Breast epithelium (tissue), 4 donors: ENCODE measurements around the gene KITLG. TPM values are rescaled to one million over a fixed set of nuclear protein-coding genes. Genes with fewer than 3 reads are reported as not detected.
A peak's percentile ranks its signal among the peaks of the same experiment; 100 is the strongest.
"Not testable (repeated sequence)": the region's sequence is repeated elsewhere in the genome, so short reads cannot be mapped to it uniquely, and the experiment has no call there.

Experiments used
- DNase-seq, 2 donors: peaks; one replicate each; pipeline ENCODE4 v3.0.0-alpha.2; 2019; ENCODE audit warnings: low spot score in 2 of 2
- H3K27ac ChIP-seq, 2 donors: fragments of 200-600 bp; sonication (generic) in 1 of 2; one replicate each; pipeline ENCODE4 v1.5.1; 2016 to 2019; ENCODE audit warnings: mild to moderate bottlenecking in 1 of 2
- H3K27me3 ChIP-seq, 2 donors: fragments of 200-600 bp; sonication (generic) in 1 of 2; one replicate each; pipeline versions ENCODE4 v1.5.1 to v1.6.0; 2017 to 2019; ENCODE audit warnings: control low read depth in 1 of 2, mild to moderate bottlenecking in 1 of 2
- H3K36me3 ChIP-seq: fragments of 200-600 bp; one replicate; pipeline ENCODE4 v1.5.1; 2019
- H3K4me1 ChIP-seq, 2 donors: fragments of 200-600 bp; sonication (generic); one replicate each; pipeline ENCODE4 v1.5.1; 2016 to 2019; ENCODE audit warnings: control low read depth in 1 of 2
- H3K4me3 ChIP-seq, 3 donors: fragments of 200-600 bp; sonication (generic); 1 replicate in 2 of 3; 2 replicates in 1 of 3; pipeline ENCODE4 v1.5.1; 2016 to 2019; ENCODE audit warnings: mild to moderate bottlenecking in 3 of 3, moderate library complexity in 2 of 3
- H3K9me3 ChIP-seq, 2 donors: fragments of 200-600 bp; sonication (generic) in 1 of 2; one replicate each; pipeline ENCODE4 v1.5.1; 2016 to 2019; ENCODE audit warnings: control low read depth in 1 of 2
- CTCF ChIP-seq, 3 donors: fragments of 450-650 bp; IDR thresholded peaks; one replicate each; pipeline ENCODE4 v1.5.1; 2016 to 2017; ENCODE audit warnings: antibody characterized with exemption in 3 of 3, mild to moderate bottlenecking in 3 of 3, moderate library complexity in 3 of 3
- POLR2A ChIP-seq: fragments of 450-650 bp; IDR thresholded peaks from one replicate; pipeline ENCODE4 v1.6.1; 2016; ENCODE audit warnings: antibody characterized with exemption, mild to moderate bottlenecking, moderate library complexity
- POLR2AphosphoS5 ChIP-seq, 3 donors: sonication (generic); formaldehyde crosslinking; IDR thresholded peaks; one replicate each; pipeline ENCODE4 v1.6.1; 2017; ENCODE audit warnings: antibody characterized with exemption in 3 of 3
- intact Hi-C: fragments of 100-400 bp; cut with DNase I; formaldehyde crosslinking; loops from one replicate; pipeline ENCODE4 v1.15.1; 2023; ENCODE audit warnings: low total_unique reads
- total RNA-seq, 3 donors: library from RNA; depleted of rRNA; stranded (reverse); fragments of >200 nt; gene quantifications; one replicate each; pipeline ENCODE4 v1.1.0, GENCODE V29; 2016

The KITLG gene
- total RNA-seq, 3 donors from 2014 or later = 18.4 to 31.8 (median 26.5) TPM

GRCh38 chr12:88472248-88472647, 108.0 kb downstream of the KITLG start:
- DNase-seq = no peak
- no peaks in the 10 kb centered on the region for H3K9me3 ChIP-seq
- H3K4me3 ChIP-seq = no peak overlapping the region
- TF ChIP-seq POLR2A (no peak), CTCF (IDR thresholded peaks at IDR 0.05) (no peak), POLR2AphosphoS5 (IDR thresholded peaks at IDR 0.05) (no peak)
- intact Hi-C loops = no loop called here
- H3K36me3 ChIP-seq = no peaks in the 10 kb centered on the region
- peak overlapping the region in 1 of 2 donors; percentile 43 for H3K27ac ChIP-seq
- peaks cover 0 to 3% of the 10 kb centered on the region in 2 donors for H3K4me1 ChIP-seq
- no peaks in the 10 kb centered on the region for H3K27me3 ChIP-seq

DNA sequence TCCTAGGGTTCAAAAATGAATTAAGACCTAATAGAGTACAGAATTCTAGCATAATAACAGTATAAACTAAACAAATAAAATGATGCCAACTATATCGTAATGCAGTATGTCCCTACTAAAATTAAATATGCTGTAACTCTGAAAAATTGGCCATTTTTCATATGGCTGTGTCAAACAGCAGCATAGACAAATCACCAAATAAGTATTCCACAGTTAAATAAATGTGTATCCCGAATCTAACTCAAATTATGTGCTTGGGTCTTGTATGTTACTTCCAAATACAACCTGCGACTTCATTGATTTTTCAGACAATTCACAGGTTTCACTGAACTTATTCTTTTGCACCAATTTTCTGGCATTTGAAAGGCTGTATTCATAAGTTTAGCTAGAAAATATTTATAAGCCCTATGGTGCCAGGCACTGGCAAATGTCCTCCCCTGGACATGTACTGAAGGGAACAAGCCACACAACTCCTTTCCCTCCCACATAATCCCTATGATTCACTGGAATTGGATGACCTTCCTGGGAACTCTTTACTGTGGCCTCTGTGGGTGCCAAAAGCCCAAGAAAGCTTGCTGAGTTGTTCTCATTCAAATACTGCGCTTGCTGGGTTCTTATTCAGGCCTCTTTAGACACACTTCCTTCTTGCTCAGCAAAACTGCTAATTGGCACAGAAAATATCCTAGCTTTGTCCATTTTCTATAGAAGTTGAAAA, 108.8 kb downstream of the KITLG start:
- H3K36me3 ChIP-seq = no peaks in the 10 kb centered on the region
- no peaks in the 10 kb centered on the region for H3K27me3 ChIP-seq
- intact Hi-C loops = no loop called here
- H3K4me3 ChIP-seq = no peak overlapping the region
- no peak for TF ChIP-seq CTCF (IDR thresholded peaks at IDR 0.05)
- TF ChIP-seq POLR2A = no peak
- no peak for TF ChIP-seq POLR2AphosphoS5 (IDR thresholded peaks at IDR 0.05)
- H3K27ac ChIP-seq = peak overlapping the region in 1 of 2 donors; percentile 43
- peaks cover 0 to 3% of the 10 kb centered on the region in 2 donors for H3K4me1 ChIP-seq
- peak in 1 of 2 donors; percentile 45 for DNase-seq
- no peaks in the 10 kb centered on the region for H3K9me3 ChIP-seq

- Histone ChIP-seq H3K27me3 (no peaks in the 10 kb centered on the region), H3K27ac (peak overlapping the region in 1 of 2 donors; percentile 14), H3K4me3 (no peak overlapping the region), H3K9me3 (no peaks in the 10 kb centered on the region), H3K36me3 (no peaks in the 10 kb centered on the region), H3K4me1 (peaks cover 0 to 3% of the 10 kb centered on the region in 2 donors)
- DNase-seq = no peak
- intact Hi-C loops = no loop called here
- TF ChIP-seq POLR2A = no peak
- TF ChIP-seq CTCF (IDR thresholded peaks at IDR 0.05) = no peak
- no peak for TF ChIP-seq POLR2AphosphoS5 (IDR thresholded peaks at IDR 0.05)
Observed at GRCh38 chr12:88469154-88469553, 111.1 kb downstream of the KITLG start.

- intact Hi-C loops = no loop called here
- no peak overlapping the region for H3K27ac ChIP-seq
- peaks cover 0 to 3% of the 10 kb centered on the region in 2 donors for H3K4me1 ChIP-seq
- H3K36me3 ChIP-seq = no peaks in the 10 kb centered on the region
- TF ChIP-seq POLR2AphosphoS5 (IDR thresholded peaks at IDR 0.05) (no peak), CTCF (IDR thresholded peaks at IDR 0.05) (no peak), POLR2A (no peak)
- no peaks in the 10 kb centered on the region for H3K27me3 ChIP-seq
- DNase-seq = no peak
- no peaks in the 10 kb centered on the region for H3K9me3 ChIP-seq
- no peak overlapping the region for H3K4me3 ChIP-seq
Observed at GRCh38 chr12:88468581-88468980, 111.7 kb downstream of the KITLG start.

DNA sequence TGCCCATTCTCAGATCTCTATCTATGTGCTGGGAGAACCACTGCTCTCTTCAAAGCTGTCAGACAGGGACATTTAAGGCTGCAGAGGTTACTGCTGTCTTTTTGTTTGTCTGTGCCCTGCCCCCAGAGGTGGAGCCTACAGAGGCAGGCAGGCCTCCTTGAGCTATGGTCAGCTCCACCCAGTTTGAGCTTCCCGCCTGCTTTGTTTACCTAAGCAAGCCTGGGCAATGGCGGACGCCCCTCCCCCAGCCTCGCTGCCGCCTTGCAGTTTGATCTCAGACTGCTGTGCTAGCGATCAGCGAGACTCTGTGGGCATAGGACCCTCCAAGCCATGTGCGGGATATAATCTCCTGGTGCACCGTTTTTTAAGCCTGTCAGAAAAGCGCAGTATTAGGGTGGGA, 113.6 kb downstream of the KITLG start:
- H3K27ac ChIP-seq, H3K36me3 ChIP-seq, DNase-seq, H3K27me3 ChIP-seq, H3K9me3 ChIP-seq, H3K4me1 ChIP-seq, H3K4me3 ChIP-seq, intact Hi-C loops: not testable (repeated sequence)
